H7 (cell line): ENCODE results near the gene AATF. TPM values are rescaled to one million over a fixed set of nuclear protein-coding genes. Genes with fewer than 3 reads are reported as not detected.

Experiments used
- DNase-seq: peaks from one replicate; pipeline ENCODE4 v3.0.0; 2012
- H3K27me3 ChIP-seq: 2 replicates; pipeline ENCODE4 v1.6.0; 2011; ENCODE audit warnings: mild to moderate bottlenecking, low read length; ENCODE audit not compliant: control insufficient read depth, insufficient read depth
- H3K36me3 ChIP-seq: replicated peaks from 2 replicates; pipeline ENCODE4 v1.5.1; 2011; ENCODE audit warnings: low read length; ENCODE audit not compliant: control insufficient read depth, insufficient read depth
- H3K4me3 ChIP-seq: 2 replicates; pipeline ENCODE4 v1.5.1; 2011; ENCODE audit warnings: low read depth, mild to moderate bottlenecking, control low read depth, low read length, moderate library complexity; ENCODE audit not compliant: insufficient read depth
- total RNA-seq: library from RNA; depleted of rRNA; stranded (reverse); fragments of >200 nt; shearing (Covaris generic); gene quantifications from 2 replicates; pipeline ENCODE4 v1.2.3, GENCODE V29; 2014

AATF gene
- total RNA-seq, 1 experiment from 2014 or later: 74.7 TPM

GRCh38 chr17:36934692-36935630 lies 13.8 kb upstream of the AATF start:
- peak; percentile 93 for DNase-seq
- Histone ChIP-seq H3K27me3 (peaks cover 97% of the 10 kb centered on the region), H3K4me3 (peak overlapping the region; percentile 70), H3K36me3 (no peaks in the 10 kb centered on the region)

DNA sequence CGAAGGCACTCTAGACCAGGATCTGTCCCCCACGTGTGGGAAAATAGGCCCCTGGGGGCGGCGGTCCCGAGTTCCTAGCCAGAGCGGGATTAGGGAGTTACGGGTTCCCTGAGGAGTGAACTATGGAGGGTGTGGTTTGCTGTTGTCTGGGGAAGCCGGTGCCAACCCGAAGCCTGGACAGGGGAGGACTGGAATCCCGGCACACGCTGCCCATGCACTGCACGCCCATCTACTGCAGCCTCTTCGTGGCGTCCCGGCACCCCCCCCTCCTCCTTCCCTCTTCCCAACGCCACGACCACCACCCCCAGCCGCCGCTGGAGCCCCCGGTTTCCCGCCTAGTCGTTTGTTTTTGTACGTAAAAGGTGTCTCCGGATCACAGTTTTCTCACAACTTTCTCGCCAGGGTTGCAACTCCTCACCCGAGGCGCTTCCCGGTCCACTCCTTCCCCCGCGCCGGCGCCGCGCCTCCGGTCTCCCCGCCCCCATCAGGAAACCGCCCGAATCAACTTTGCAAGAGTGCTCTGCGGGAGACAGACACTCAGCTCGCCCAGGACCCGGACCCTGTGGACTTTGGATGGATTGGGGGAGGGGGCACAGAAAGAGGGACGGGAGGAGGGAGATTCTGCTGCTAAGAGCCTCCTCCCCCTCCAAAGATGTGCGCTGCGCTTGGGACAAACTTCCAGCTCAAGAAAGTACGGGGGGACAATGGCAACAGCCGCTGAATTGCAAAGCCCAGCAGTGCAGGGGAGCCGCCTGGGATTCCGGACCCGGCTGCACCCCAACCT lies 12.9 kb upstream of the AATF start:
- H3K36me3 ChIP-seq: no peaks in the 10 kb centered on the region
- H3K4me3 ChIP-seq: peak overlapping the region; percentile 70
- H3K27me3 ChIP-seq: peaks cover 97% of the 10 kb centered on the region
- DNase-seq: peak; percentile 86

- no peaks in the 10 kb centered on the region for H3K36me3 ChIP-seq
- H3K27me3 ChIP-seq: peaks cover 97% of the 10 kb centered on the region
- peak overlapping the region; percentile 70 for H3K4me3 ChIP-seq
- peak; percentile 96 for DNase-seq
Measured at GRCh38 chr17:36936455-36937000, 12.2 kb upstream of the AATF start.

GRCh38 chr17:36937001-36937958 lies 11.5 kb upstream of the AATF start, which contains the start of gene LHX1:
Gene LHX1, plus strand, starts transcription at chr17:36937475. Its CDS starts 723 bp downstream, at chr17:36938198.
- peaks cover 97% of the 10 kb centered on the region for H3K27me3 ChIP-seq
- peak; percentile 87 for DNase-seq
- H3K36me3 ChIP-seq: no peaks in the 10 kb centered on the region
- H3K4me3 ChIP-seq: peak within 1 kb of the TSS; percentile 70

- Histone ChIP-seq H3K4me3 (peak overlapping the region; percentile 70), H3K27me3 (peaks cover 97% of the 10 kb centered on the region), H3K36me3 (no peaks in the 10 kb centered on the region)
- peak; percentile 78 for DNase-seq
Measured at GRCh38 chr17:36937959-36938565, 10.7 kb upstream of the AATF start.

GRCh38 chr17:36938566-36939051 lies 10.1 kb upstream of the AATF start:
- DNase-seq: no peak
- Histone ChIP-seq H3K27me3 (peaks cover 97% of the 10 kb centered on the region), H3K36me3 (no peaks in the 10 kb centered on the region), H3K4me3 (peak overlapping the region; percentile 70)

DNA sequence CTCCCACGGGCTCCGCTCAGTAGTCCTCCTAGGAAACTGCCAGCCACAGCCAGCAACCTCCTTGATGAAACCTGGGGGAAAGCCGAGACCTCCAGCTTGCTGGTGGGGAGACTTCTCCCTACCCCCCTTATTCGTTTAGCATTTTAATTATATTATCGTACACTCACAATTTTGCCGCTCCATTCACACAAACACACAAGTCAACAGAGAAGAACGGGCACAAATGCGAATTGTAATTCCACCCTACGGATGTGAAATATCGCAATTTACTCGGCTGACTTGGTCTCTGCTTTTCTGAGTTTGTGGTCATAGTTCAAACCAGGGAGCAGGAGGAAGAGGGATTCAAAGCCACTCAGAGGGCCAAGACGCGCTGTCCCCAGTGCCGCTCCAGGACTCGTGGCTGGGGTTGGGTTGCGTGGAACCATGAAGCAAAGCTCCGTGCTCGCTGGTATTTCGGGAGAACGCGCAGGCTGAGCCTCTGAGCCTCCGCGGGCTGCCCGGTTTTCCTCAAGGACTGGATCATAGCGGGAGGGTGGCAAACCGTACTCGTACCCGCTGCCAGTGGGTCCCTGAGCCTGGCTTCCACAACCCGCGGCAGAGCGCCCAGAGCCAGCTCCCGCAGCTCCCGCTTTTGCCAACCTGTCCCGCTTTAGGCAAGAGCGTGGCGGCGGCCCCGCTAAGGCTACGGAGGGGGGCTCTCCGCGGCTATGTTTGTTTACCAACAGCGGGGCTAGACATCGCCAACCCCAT lies 9.5 kb upstream of the AATF start:
- no peaks in the 10 kb centered on the region for H3K36me3 ChIP-seq
- peaks cover 97% of the 10 kb centered on the region for H3K27me3 ChIP-seq
- peak overlapping the region; percentile 70; the same call in 1 of the 2 replicates for H3K4me3 ChIP-seq
- peak; percentile 67 for DNase-seq

- peak; percentile 82 for DNase-seq
- H3K36me3 ChIP-seq: no peaks in the 10 kb centered on the region
- peaks cover 97% of the 10 kb centered on the region for H3K27me3 ChIP-seq
- H3K4me3 ChIP-seq: peak overlapping the region; percentile 70; the same call in 1 of the 2 replicates
Measured at GRCh38 chr17:36939802-36940312, 8.9 kb upstream of the AATF start.

GRCh38 chr17:36940313-36941264 lies 8.2 kb upstream of the AATF start:
- Histone ChIP-seq H3K36me3 (no peaks in the 10 kb centered on the region), H3K27me3 (peaks cover 97% of the 10 kb centered on the region), H3K4me3 (peak overlapping the region; percentile 5; the same call in 1 of the 2 replicates)
- DNase-seq: peak; percentile 75

DNA sequence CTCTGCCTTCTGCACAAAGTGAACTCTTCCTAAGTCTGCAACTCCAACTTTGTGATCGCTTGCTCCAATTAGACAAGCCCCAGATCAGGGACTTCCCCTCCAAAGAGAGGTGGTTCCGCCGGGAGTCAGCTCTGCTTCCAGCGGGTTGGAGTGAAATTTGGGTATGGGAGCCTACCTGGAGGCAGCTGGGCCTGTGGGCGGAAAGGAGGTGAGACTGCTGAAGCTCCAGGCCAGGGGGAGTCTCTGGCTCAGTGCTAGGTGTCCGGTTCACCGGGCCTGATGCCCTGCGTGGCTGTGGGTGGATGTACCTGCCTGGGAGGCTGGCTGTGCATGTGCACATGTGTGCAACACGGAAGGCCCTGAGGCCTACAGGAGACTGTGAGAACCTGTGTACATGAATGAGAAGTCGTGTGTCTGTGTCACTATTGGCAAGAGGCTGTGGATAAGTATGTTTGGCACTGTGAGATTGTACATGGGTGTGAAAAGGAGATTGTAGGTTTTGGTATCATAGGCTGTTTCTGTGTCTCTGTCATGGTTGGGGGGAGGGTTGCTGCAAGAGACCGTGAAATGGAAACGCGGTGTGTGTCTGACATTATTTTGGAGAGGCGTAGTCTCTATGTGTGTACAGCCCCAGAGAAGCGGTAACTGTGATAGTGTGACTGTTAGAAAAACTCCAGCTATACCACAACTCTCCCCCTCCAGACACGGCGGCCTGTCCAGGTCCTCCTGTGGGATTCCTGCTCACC lies 7.3 kb upstream of the AATF start:
- DNase-seq: peak; percentile 78
- Histone ChIP-seq H3K36me3 (no peaks in the 10 kb centered on the region), H3K27me3 (peaks cover 99% of the 10 kb centered on the region), H3K4me3 (no peak overlapping the region; the same call in 1 of the 2 replicates)

DNA sequence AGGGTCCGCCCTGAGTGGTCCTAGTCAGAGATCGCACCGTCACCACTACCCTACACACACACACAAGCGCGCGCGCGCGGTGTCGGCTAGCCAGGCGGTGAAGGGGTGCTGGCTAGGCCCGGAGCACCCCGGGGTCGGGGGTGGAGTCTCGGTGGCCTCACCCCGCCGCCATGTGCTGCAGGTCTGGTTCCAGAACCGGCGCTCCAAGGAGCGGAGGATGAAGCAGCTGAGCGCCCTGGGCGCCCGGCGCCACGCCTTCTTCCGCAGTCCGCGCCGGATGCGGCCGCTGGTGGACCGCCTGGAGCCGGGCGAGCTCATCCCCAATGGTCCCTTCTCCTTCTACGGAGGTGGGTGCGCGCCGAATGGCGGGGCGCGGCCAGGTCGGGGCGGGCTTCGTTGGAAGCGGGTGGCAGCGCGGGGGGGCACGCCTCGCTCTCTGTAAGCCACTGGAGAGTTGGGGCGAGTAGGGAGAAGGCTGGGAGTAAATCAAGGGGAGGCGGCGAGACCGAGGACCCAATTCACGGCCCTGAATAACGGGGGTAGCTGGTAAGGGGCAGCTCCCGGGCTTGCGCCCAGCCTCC lies 6.6 kb upstream of the AATF start:
- Histone ChIP-seq H3K36me3 (no peaks in the 10 kb centered on the region), H3K27me3 (peaks cover 100% of the 10 kb centered on the region), H3K4me3 (peak overlapping the region; percentile 18; the same call in 1 of the 2 replicates)
- peak; percentile 83 for DNase-seq
